Sigmoid colon (tissue), 4 donors: ENCODE results near the gene MBNL1.

ENCODE experiments used
- CTCF ChIP-seq, 4 experiments: fragments of 450-650 bp in 3 of 4; fragments of 200-600 bp in 1 of 4; IDR thresholded peaks; one replicate each; pipeline ENCODE4 v1.5.1; 2016 to 2019; ENCODE audit warnings: antibody characterized with exemption in 4 of 4, mild to moderate bottlenecking in 3 of 4, moderate library complexity in 2 of 4
- EP300 ChIP-seq, 4 donors: sonication (generic); formaldehyde crosslinking; IDR thresholded peaks; one replicate each; pipeline ENCODE4 v1.6.1; 2017; ENCODE audit warnings: antibody characterized with exemption in 4 of 4
- POLR2AphosphoS5 ChIP-seq, 4 donors: sonication (generic); formaldehyde crosslinking; IDR thresholded peaks; one replicate each; pipeline ENCODE4 v1.6.1; 2017; ENCODE audit warnings: antibody characterized with exemption in 4 of 4

- no peak for TF ChIP-seq CTCF (IDR thresholded peaks at IDR 0.05)
- TF ChIP-seq EP300 (IDR thresholded peaks at IDR 0.05), result no peak
- peak in 1 of 4 donors; percentile 25 for TF ChIP-seq POLR2AphosphoS5 (IDR thresholded peaks at IDR 0.05)
Observed at GRCh38 chr3:152301745-152302181, 33.0 kb downstream of the MBNL1 start.
